Transverse colon (tissue), 3 donors: ENCODE results near the gene SMC4.

Experiments
- EP300 ChIP-seq: sonication (generic); formaldehyde crosslinking; IDR thresholded peaks from one replicate; pipeline ENCODE4 v1.6.1; 2017; ENCODE audit warnings: antibody characterized with exemption, low read depth
- TF ChIP-seq, protein P1 (sequence below), 5 experiments: fragments of 200-600 bp in 3 of 5; fragments of 450-650 bp in 2 of 5; sonication (generic) in 3 of 5; IDR thresholded peaks; 1 replicate in 2 of 5; 2 replicates in 3 of 5; pipeline ENCODE4 v1.5.1; 2016 to 2017; ENCODE audit warnings: antibody characterized with exemption in 5 of 5, inconsistent platforms in 3 of 5, mild to moderate bottlenecking in 2 of 5, moderate library complexity in 1 of 5

DNA sequence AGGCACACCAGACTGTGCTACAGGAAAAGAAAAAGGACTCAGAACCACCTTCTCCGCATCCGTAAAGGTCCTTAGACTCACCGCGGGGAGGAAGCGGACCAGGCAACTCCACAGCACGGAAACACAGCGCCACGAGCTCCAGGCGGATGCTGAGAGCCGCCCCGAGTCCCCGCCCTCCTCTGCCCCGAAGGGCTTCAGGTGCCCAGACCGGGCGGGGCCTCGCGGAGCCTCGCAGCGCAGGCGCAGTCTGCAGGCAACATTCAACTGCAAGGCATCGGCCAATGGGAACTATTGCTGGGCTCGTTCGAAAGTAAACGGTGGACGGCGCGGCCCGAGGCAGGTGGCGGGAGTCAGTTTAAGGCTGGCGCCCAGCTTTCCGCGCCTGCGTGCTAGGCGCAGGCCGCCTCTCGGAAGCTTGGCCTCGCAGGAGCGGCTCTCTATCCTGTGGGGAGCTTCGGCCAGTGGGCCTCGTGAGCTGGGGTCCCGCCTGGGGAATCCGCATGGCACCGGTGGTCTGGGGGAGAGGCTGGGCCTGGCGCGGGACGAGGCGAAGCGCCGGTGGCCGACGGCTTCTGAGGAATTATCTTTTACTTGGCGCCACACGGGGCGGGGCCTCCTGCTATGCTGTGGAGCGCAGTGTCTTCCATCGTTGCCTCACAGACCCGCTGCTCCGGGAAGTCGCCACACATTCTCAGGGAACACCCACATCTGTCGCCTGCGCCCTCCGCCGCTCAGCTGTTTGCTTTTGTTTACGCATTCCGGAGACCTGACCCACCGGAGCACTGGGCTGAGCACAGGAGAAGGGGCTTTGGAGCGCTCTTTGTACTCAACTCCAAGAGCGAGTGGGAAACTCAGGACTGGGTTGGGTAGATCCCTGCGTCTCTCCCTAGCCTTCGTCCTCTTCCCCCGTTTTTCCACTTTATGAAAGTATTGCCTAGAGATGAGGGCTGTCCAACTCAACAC, 50.5 kb downstream of the SMC4 start, which contains the start of gene TRIM59:
- TF ChIP-seq, protein P1, sequence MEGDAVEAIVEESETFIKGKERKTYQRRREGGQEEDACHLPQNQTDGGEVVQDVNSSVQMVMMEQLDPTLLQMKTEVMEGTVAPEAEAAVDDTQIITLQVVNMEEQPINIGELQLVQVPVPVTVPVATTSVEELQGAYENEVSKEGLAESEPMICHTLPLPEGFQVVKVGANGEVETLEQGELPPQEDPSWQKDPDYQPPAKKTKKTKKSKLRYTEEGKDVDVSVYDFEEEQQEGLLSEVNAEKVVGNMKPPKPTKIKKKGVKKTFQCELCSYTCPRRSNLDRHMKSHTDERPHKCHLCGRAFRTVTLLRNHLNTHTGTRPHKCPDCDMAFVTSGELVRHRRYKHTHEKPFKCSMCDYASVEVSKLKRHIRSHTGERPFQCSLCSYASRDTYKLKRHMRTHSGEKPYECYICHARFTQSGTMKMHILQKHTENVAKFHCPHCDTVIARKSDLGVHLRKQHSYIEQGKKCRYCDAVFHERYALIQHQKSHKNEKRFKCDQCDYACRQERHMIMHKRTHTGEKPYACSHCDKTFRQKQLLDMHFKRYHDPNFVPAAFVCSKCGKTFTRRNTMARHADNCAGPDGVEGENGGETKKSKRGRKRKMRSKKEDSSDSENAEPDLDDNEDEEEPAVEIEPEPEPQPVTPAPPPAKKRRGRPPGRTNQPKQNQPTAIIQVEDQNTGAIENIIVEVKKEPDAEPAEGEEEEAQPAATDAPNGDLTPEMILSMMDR (IDR thresholded peaks at IDR 0.05), result no peak
- TF ChIP-seq EP300, result no peak
